WTC11 (cell line): ENCODE data around the gene NBPF6. TPM values are rescaled to one million over a fixed set of nuclear protein-coding genes. Genes with fewer than 3 reads are reported as not detected.
"Not testable (repeated sequence)": the region's sequence is repeated elsewhere in the genome, so short reads cannot be mapped to it uniquely, and the experiment has no call there.

Source experiments
- ATAC-seq: fragments of 200-7000 bp; cut with Tn5 transposase; 2 replicates; pipeline ENCODE4 v1.10.0; 2021; ENCODE audit warnings: mild to moderate bottlenecking, moderate library complexity
- CTCF ChIA-PET: fragments of 300-600 bp; sonication (Branson Sonifier 250); formaldehyde crosslinking; loops from one replicate; lab custom pipeline; 2021; ENCODE audit warnings: antibody characterized with exemption; lab: Charles Lee
- POLR2A ChIA-PET: fragments of 350-600 bp; sonication (Branson Sonifier 250); formaldehyde crosslinking; loops from one replicate; lab custom pipeline; 2021; ENCODE audit warnings: antibody characterized with exemption; lab: Charles Lee
- DNase-seq: peaks from one replicate; pipeline ENCODE4 v3.0.0; 2021; ENCODE audit warnings: low spot score
- H3K27ac Mint-ChIP-seq: 2 replicates; pipeline ENCODE4 v1.8.0; 2021; ENCODE audit warnings: mixed read lengths
- H3K27me3 Mint-ChIP-seq: 2 replicates; pipeline ENCODE4 v1.8.0; 2021; ENCODE audit warnings: low read depth, mild to moderate bottlenecking, moderate library complexity, mixed read lengths
- H3K36me3 Mint-ChIP-seq: 2 replicates; pipeline ENCODE4 v1.8.0; 2021; ENCODE audit warnings: mixed read lengths
- H3K4me1 Mint-ChIP-seq: 2 replicates; pipeline ENCODE4 v1.8.0; 2022; ENCODE audit warnings: mixed read lengths
- H3K4me3 Mint-ChIP-seq: 2 replicates; pipeline ENCODE4 v1.8.0; 2021; ENCODE audit warnings: mild to moderate bottlenecking, moderate library complexity, mixed read lengths
- H3K9me3 Mint-ChIP-seq: 2 replicates; pipeline ENCODE4 v1.8.0; 2021; ENCODE audit warnings: mixed read lengths
- AR ChIP-seq: fragments of 250-450 bp; sonication (Bioruptor Pico); IDR thresholded peaks from 2 replicates; pipeline ENCODE4 v1.9.0; 2021; ENCODE audit warnings: mild to moderate bottlenecking
- ARID4B ChIP-seq: sonication (generic); formaldehyde crosslinking; IDR thresholded peaks from 2 replicates; pipeline ENCODE4 v1.8.0; 2023; ENCODE audit warnings: missing genetic modification reagents, mild to moderate bottlenecking, borderline replicate concordance
- CTCF ChIP-seq: fragments of 200-600 bp; IDR thresholded peaks from 2 replicates; pipeline ENCODE4 v1.8.0; 2022; ENCODE audit warnings: antibody characterized with exemption
- E2F1 ChIP-seq: sonication (generic); formaldehyde crosslinking; IDR thresholded peaks from 2 replicates; pipeline ENCODE4 v1.8.0; 2022; ENCODE audit warnings: mild to moderate bottlenecking, missing genetic modification reagents
- E2F4 ChIP-seq: sonication (generic); formaldehyde crosslinking; IDR thresholded peaks from 2 replicates; pipeline ENCODE4 v1.8.1; 2022; ENCODE audit warnings: low read depth, mild to moderate bottlenecking, moderate library complexity, missing genetic modification reagents, borderline replicate concordance
- FOXP1 ChIP-seq: sonication (generic); formaldehyde crosslinking; IDR thresholded peaks from 2 replicates; pipeline ENCODE4 v1.8.0; 2022; ENCODE audit warnings: missing genetic modification reagents, mild to moderate bottlenecking, moderate library complexity, borderline replicate concordance
- GTF2I ChIP-seq: fragments of 250-450 bp; sonication (Bioruptor Pico); conservative IDR thresholded peaks from 2 replicates; pipeline ENCODE4 v1.4.0; 2021; ENCODE audit warnings: mild to moderate bottlenecking
- MLX ChIP-seq: sonication (generic); formaldehyde crosslinking; IDR thresholded peaks from 2 replicates; pipeline ENCODE4 v1.8.1; 2023; ENCODE audit warnings: mild to moderate bottlenecking, missing genetic modification reagents, moderate library complexity
- MYBL2 ChIP-seq: sonication (generic); formaldehyde crosslinking; IDR thresholded peaks from 2 replicates; pipeline ENCODE4 v1.8.1; 2023; ENCODE audit warnings: mild to moderate bottlenecking, moderate library complexity, missing genetic modification reagents
- NFYB ChIP-seq: sonication (generic); formaldehyde crosslinking; conservative IDR thresholded peaks from 2 replicates; pipeline ENCODE4 v1.8.0; 2022; ENCODE audit warnings: low read depth, missing genetic modification reagents
- NR2C2 ChIP-seq: sonication (generic); formaldehyde crosslinking; IDR thresholded peaks from 2 replicates; pipeline ENCODE4 v1.8.0; 2022; ENCODE audit warnings: mild to moderate bottlenecking, missing genetic modification reagents
- NR3C1 ChIP-seq: sonication (generic); formaldehyde crosslinking; conservative IDR thresholded peaks from 2 replicates; pipeline ENCODE4 v1.8.1; 2023; ENCODE audit warnings: low read depth, mild to moderate bottlenecking, missing genetic modification reagents
- SMAD4 ChIP-seq: sonication (generic); formaldehyde crosslinking; IDR thresholded peaks from 2 replicates; pipeline ENCODE4 v1.8.0; 2022; ENCODE audit warnings: mild to moderate bottlenecking, missing genetic modification reagents
- STAT6 ChIP-seq: sonication (generic); formaldehyde crosslinking; conservative IDR thresholded peaks from 2 replicates; pipeline ENCODE4 v1.8.1; 2023; ENCODE audit warnings: mild to moderate bottlenecking, low read depth, missing genetic modification reagents, moderate library complexity
- TP53 ChIP-seq: sonication (generic); formaldehyde crosslinking; IDR thresholded peaks from 2 replicates; pipeline ENCODE4 v1.8.1; 2023; ENCODE audit warnings: mild to moderate bottlenecking, missing genetic modification reagents
- ZMAT4 ChIP-seq: fragments of 250-450 bp; sonication (Bioruptor Pico); IDR thresholded peaks from 2 replicates; pipeline ENCODE4 v1.9.0; 2021; ENCODE audit warnings: mild to moderate bottlenecking
- ZNF317 ChIP-seq: sonication (generic); formaldehyde crosslinking; IDR thresholded peaks from 2 replicates; pipeline ENCODE4 v1.8.1; 2023; ENCODE audit warnings: low read depth, mild to moderate bottlenecking, moderate library complexity, missing genetic modification reagents, borderline replicate concordance
- ZNF416 ChIP-seq: fragments of 250-450 bp; sonication (Bioruptor Pico); IDR thresholded peaks from 2 replicates; pipeline ENCODE4 v1.9.0; 2021; ENCODE audit warnings: mild to moderate bottlenecking, inconsistent platforms
- ZNF423 ChIP-seq: fragments of 250-450 bp; sonication (Bioruptor Pico); IDR thresholded peaks from 2 replicates; pipeline ENCODE4 v2.1.2; 2022; ENCODE audit warnings: mild to moderate bottlenecking, moderate library complexity
- ZNF671 ChIP-seq: fragments of 250-450 bp; sonication (Bioruptor Pico); IDR thresholded peaks from 2 replicates; pipeline ENCODE4 v1.8.0; 2021; ENCODE audit warnings: mild to moderate bottlenecking
- total RNA-seq: library from RNA; stranded (reverse); gene quantifications from 3 replicates; pipeline ENCODE4 v1.2.3, GENCODE V29; 2021

NBPF6 gene
- total RNA-seq, 1 experiment from 2014 or later: not detected

- peaks cover 50% of the 10 kb centered on the region for H3K36me3 Mint-ChIP-seq
- TF ChIP-seq ZNF671 (CRISPR knock-in tag) (no peak), TP53 (CRISPR knock-in tag) (no peak), CTCF (no peak), E2F1 (CRISPR knock-in tag) (no peak), MLX (CRISPR knock-in tag) (no peak), AR (CRISPR knock-in tag) (no peak), NR3C1 (CRISPR knock-in tag) (no peak), ZMAT4 (no peak), E2F4 (no peak), MYBL2 (CRISPR knock-in tag) (no peak), ZNF423 (CRISPR knock-in tag) (no peak), SMAD4 (no peak), ZNF416 (CRISPR knock-in tag) (no peak), STAT6 (CRISPR knock-in tag) (no peak), NFYB (no peak), ZNF317 (CRISPR knock-in tag) (no peak), GTF2I (CRISPR knock-in tag) (no peak), NR2C2 (CRISPR knock-in tag) (no peak), FOXP1 (CRISPR knock-in tag) (no peak), ARID4B (no peak)
- ChIA-PET CTCF (no interaction called here), POLR2A (no interaction called here)
- H3K9me3 Mint-ChIP-seq: peaks cover 78% of the 10 kb centered on the region
- no peak for DNase-seq
- H3K4me1 Mint-ChIP-seq: no peaks in the 10 kb centered on the region
- ATAC-seq: no peak
- no peak overlapping the region for H3K4me3 Mint-ChIP-seq
- H3K27ac Mint-ChIP-seq: no peak overlapping the region
- peaks cover 7% of the 10 kb centered on the region for H3K27me3 Mint-ChIP-seq
Measured at GRCh38 chr1:108482708-108483107, 32.6 kb downstream of the NBPF6 start.

GRCh38 chr1:108485990-108486389 is 35.8 kb downstream of the NBPF6 start:
- H3K27me3 Mint-ChIP-seq, H3K27ac Mint-ChIP-seq, ATAC-seq, POLR2A ChIA-PET, H3K4me3 Mint-ChIP-seq, H3K4me1 Mint-ChIP-seq, DNase-seq, CTCF ChIA-PET: not testable (repeated sequence)
- H3K9me3 Mint-ChIP-seq: peaks cover 54% of the 10 kb centered on the region
- H3K36me3 Mint-ChIP-seq: peaks cover 32% of the 10 kb centered on the region
